Measurements from ENCODE around the gene DNAH7.

GRCh38 chr2:196018037-196018436 lies 50.6 kb downstream of the DNAH7 start:
- TF ChIP-seq EZH2 (IDR thresholded peaks at IDR 0.05) (no peak), POLR2AphosphoS5 (IDR thresholded peaks at IDR 0.05; ENCODE audit: borderline replicate concordance, low read depth, low read length) (no peak), FOXP2 (optimal IDR thresholded peaks at IDR 0.05; ENCODE audit: control extremely low read depth, extremely low read length, insufficient read depth) (no peak)
